Gastrocnemius medialis (tissue), 4 donors: ENCODE measurements around the gene INKA1. TPM values are rescaled to one million over a fixed set of nuclear protein-coding genes. Genes with fewer than 3 reads are reported as not detected.

Experiments
- ATAC-seq, 2 donors: fragments of 150-250 bp; one replicate each; pipeline ENCODE4 v1.9.1; 2016
- DNase-seq, 2 donors: peaks; one replicate each; pipeline ENCODE4 v3.0.0-alpha.2; 2019
- H3K27ac ChIP-seq, 4 donors: fragments of 200-600 bp; sonication (generic); 1 replicate in 1 of 4; 2 replicates in 3 of 4; pipeline ENCODE4 v1.5.1; 2016 to 2018; ENCODE audit warnings: mild to moderate bottlenecking in 2 of 4, moderate library complexity in 1 of 4
- H3K27me3 ChIP-seq, 3 donors: fragments of 200-600 bp; sonication (generic) in 2 of 3; 1 replicate in 1 of 3; 2 replicates in 2 of 3; pipeline versions ENCODE4 v1.5.1 to v1.6.0; 2016 to 2019; ENCODE audit warnings: mild to moderate bottlenecking in 1 of 3, moderate library complexity in 1 of 3
- H3K36me3 ChIP-seq, 2 donors: fragments of 200-600 bp; sonication (generic) in 1 of 2; one replicate each; pipeline ENCODE4 v1.5.1; 2017 to 2018
- H3K4me1 ChIP-seq, 2 donors: fragments of 200-600 bp; sonication (generic) in 1 of 2; one replicate each; pipeline ENCODE4 v1.5.1; 2016 to 2017; ENCODE audit warnings: mild to moderate bottlenecking in 2 of 2
- H3K4me3 ChIP-seq, 4 donors: fragments of 200-600 bp; sonication (generic) in 3 of 4; 1 replicate in 1 of 4; 2 replicates in 3 of 4; pipeline ENCODE4 v1.5.1; 2016 to 2019; ENCODE audit warnings: mild to moderate bottlenecking in 2 of 4
- H3K9me3 ChIP-seq, 3 donors: fragments of 200-600 bp; sonication (generic) in 2 of 3; 1 replicate in 1 of 3; 2 replicates in 2 of 3; pipeline ENCODE4 v1.5.1; 2016 to 2019
- CTCF ChIP-seq, 5 experiments: fragments of 450-650 bp in 3 of 5; fragments of 200-600 bp in 2 of 5; sonication (generic) in 2 of 5; IDR thresholded peaks in 4 of 5; conservative IDR thresholded peaks in 1 of 5; 1 replicate in 4 of 5; 2 replicates in 1 of 5; pipeline ENCODE4 v1.5.1; 2016 to 2019; ENCODE audit warnings: antibody characterized with exemption in 5 of 5, mild to moderate bottlenecking in 3 of 5, moderate library complexity in 3 of 5
- POLR2A ChIP-seq, 2 donors: fragments of 450-650 bp; IDR thresholded peaks; one replicate each; pipeline ENCODE4 v1.6.1; 2017; ENCODE audit warnings: antibody characterized with exemption in 2 of 2, mild to moderate bottlenecking in 2 of 2, moderate library complexity in 2 of 2
- in situ Hi-C, 4 donors: fragments of 200-750 bp; cut with MboI; loops; one replicate each; pipeline versions ENCODE4 v1.15.0 to v1.8.0; 2017; ENCODE audit warnings: low sequenced_read_pairs in 4 of 4
- intact Hi-C: fragments of 100-400 bp; cut with DNase I; formaldehyde crosslinking; loops from one replicate; pipeline ENCODE4 v1.15.1; 2023; ENCODE audit warnings: low total_unique reads
- total RNA-seq, 4 donors: library from RNA; depleted of rRNA; stranded (reverse); fragments of >200 nt; gene quantifications; one replicate each; pipeline versions ENCODE4 v1.1.0 to v1.2.3, GENCODE V29; 2016

INKA1 gene
- total RNA-seq, 4 donors from 2014 or later, result 1.1 to 10.9 (median 5.2) TPM; not detected in 1

- no peaks in the 10 kb centered on the region for H3K36me3 ChIP-seq
- in situ Hi-C loops, result loop anchor here in 1 of 4 donors (5.0 kb wide), 1 partner anchor 41 kb away; no protein-coding TSS in a partner anchor
- DNase-seq, result no peak
- TF ChIP-seq CTCF (IDR thresholded peaks at IDR 0.05 in 4 of 5, conservative IDR thresholded peaks at IDR 0.05 in 1 of 5) (no peak), POLR2A (IDR thresholded peaks at IDR 0.05) (no peak)
- H3K27ac ChIP-seq, result no peak overlapping the region
- H3K27me3 ChIP-seq, result no peaks in the 10 kb centered on the region
- peaks cover 24 to 29% of the 10 kb centered on the region in 2 donors for H3K4me1 ChIP-seq
- H3K4me3 ChIP-seq, result no peak overlapping the region
- no peak for ATAC-seq
- intact Hi-C loops, result loop anchor here (5.0 kb wide), 1 partner anchor 101 kb away; the partner anchor contains the start of gene MST1R
- no peaks in the 10 kb centered on the region for H3K9me3 ChIP-seq
Observed at GRCh38 chr3:49801160-49801559, 1.9 kb upstream of the INKA1 start.

DNA sequence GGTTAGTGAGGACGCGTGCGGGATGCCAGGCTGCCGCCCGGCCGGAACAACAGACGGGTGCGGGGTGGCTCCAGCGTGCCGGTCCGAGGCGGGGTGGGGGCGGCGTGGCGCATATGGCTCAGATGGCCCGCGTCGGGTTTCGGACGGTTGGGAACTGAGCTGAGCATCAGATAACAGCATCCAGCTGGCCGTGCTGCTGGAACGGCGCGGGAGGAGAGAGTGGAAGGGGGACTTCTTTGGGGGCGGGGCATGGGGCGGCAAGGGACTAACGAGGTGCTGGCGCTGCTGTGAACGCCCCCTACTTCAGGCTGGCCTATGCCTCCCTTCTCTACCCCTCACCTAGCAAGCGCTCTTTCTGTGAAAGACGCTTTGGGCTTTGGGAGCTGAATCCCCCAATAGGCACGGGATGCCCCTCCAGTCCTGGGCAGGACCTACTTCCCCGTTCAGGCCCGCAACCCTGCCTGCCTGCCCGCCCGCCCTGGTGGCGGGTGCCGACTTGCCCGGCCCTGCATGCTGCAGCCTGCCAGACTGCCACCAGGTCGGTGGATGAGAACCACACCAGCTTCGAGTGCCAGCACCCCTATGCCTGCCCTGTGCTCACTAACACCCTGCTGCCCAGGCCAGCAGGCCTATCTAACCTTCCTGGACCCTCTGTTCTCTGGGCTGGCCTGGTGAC lies 542 bp downstream of the INKA1 start:
- peak in 1 of 2 donors; percentile 28 for DNase-seq

DNA sequence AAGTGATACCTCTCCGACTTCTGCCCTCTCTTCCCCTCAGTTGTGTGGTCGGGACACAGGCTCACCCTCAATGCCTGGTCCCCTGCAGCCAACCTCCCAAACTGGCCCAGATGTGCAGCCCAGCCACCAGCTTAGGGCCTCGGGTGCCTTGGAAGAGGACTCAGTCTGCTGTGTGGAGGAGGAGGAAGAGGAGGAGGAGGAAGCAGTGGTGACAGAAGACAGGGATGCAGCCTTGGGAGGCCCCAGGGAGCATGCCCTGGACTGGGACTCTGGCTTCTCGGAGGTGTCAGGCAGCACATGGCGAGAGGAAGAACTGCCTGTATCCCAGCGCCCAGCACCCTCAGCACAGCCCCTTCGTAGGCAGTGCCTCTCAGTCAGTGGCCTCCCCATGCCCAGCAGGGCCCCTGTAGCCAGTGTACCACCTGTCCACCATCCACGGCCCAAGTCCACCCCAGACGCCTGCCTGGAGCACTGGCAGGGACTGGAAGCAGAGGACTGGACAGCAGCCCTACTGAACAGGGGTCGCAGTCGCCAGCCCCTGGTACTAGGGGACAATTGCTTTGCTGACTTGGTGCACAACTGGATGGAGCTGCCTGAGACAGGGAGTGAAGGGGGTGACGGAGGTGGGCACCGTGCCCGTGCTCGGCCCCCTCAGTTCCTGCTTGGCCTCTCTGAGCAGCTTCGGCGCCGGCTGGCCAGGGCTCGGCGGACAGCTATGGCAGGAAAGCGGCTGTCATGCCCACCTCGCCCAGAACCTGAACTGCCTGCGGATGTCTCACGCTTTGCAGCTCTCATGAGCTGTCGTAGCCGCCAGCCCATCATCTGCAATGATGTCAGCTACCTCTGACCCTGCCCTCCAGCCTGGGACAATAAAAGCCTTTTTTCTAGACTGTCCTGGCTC lies 1.3 kb downstream of the INKA1 start:
- no peaks in the 10 kb centered on the region for H3K36me3 ChIP-seq
- in situ Hi-C loops, result loop anchor here in 2 of 4 donors (5.0 kb wide), 1 partner anchor 38 kb away; no protein-coding TSS in a partner anchor
- peaks cover 40 to 45% of the 10 kb centered on the region in 2 donors for H3K4me1 ChIP-seq
- no peaks in the 10 kb centered on the region for H3K27me3 ChIP-seq
- DNase-seq, result no peak
- no peak for ATAC-seq
- intact Hi-C loops, result loop anchor here (1.0 to 5.0 kb wide), 2 partner anchors 18 to 98 kb away; partner anchors contain the start of genes IP6K1 and MST1R
- no peaks in the 10 kb centered on the region for H3K9me3 ChIP-seq
- peak overlapping the region; percentile 83 to 99 (median 88) for H3K4me3 ChIP-seq
- peak overlapping the region; percentile 89 to 97 (median 93) for H3K27ac ChIP-seq
- no peak for TF ChIP-seq POLR2A (IDR thresholded peaks at IDR 0.05)
- TF ChIP-seq CTCF (IDR thresholded peaks at IDR 0.05 in 4 of 5, conservative IDR thresholded peaks at IDR 0.05 in 1 of 5), result no peak

More for the DNA sequence above, 542 bp downstream of the INKA1 start:
- intact Hi-C loops (loop anchor here (2.0 to 5.0 kb wide), 2 partner anchors 81 to 99 kb away; partner anchors contain the start of genes GMPPB and MST1R), in situ Hi-C loops (loop anchor here in 1 of 4 donors (5.0 kb wide), 1 partner anchor 39 kb away; no protein-coding TSS in a partner anchor)
- H3K36me3 ChIP-seq, result no peaks in the 10 kb centered on the region
- H3K4me1 ChIP-seq, result peaks cover 40 to 45% of the 10 kb centered on the region in 2 donors
- peak overlapping the region; percentile 83 to 99 (median 88) for H3K4me3 ChIP-seq
- peak in 1 of 5 experiments; percentile 14 for TF ChIP-seq CTCF (IDR thresholded peaks at IDR 0.05 in 4 of 5, conservative IDR thresholded peaks at IDR 0.05 in 1 of 5)
- TF ChIP-seq POLR2A (IDR thresholded peaks at IDR 0.05), result no peak
- peak overlapping the region; percentile 89 to 97 (median 93) for H3K27ac ChIP-seq
- ATAC-seq, result peak; percentile 15 to 18
- no peaks in the 10 kb centered on the region for H3K9me3 ChIP-seq
- no peaks in the 10 kb centered on the region for H3K27me3 ChIP-seq

GRCh38 chr3:49805367-49805782 lies 2.3 kb downstream of the INKA1 start:
- peak overlapping the region in 3 of 4 donors; percentile 27 to 89 (median 83) for H3K4me3 ChIP-seq
- H3K4me1 ChIP-seq, result peaks cover 40 to 45% of the 10 kb centered on the region in 2 donors
- intact Hi-C loops, result loop anchor here (1.0 kb wide), 1 partner anchor 19 kb away; the partner anchor contains the start of gene IP6K1

More at GRCh38 chr3:49805367-49805782, 2.3 kb downstream of the INKA1 start:
- Histone ChIP-seq H3K27ac (peak overlapping the region; percentile 89 to 97 (median 93)), H3K27me3 (no peaks in the 10 kb centered on the region), H3K9me3 (no peaks in the 10 kb centered on the region), H3K36me3 (no peaks in the 10 kb centered on the region)
- in situ Hi-C loops, result loop anchor here in 1 of 4 donors (5.0 kb wide), 1 partner anchor 37 kb away; no protein-coding TSS in a partner anchor
- ATAC-seq (peak; percentile 80 to 81), DNase-seq (peak; percentile 87 to 98)
- peak; percentile 2 to 13 for TF ChIP-seq POLR2A (IDR thresholded peaks at IDR 0.05)
- TF ChIP-seq CTCF (IDR thresholded peaks at IDR 0.05 in 4 of 5, conservative IDR thresholded peaks at IDR 0.05 in 1 of 5), result no peak
